ENCODE measurements around the gene DMKN. TPM values are rescaled to one million over a fixed set of nuclear protein-coding genes. Genes with fewer than 3 reads are reported as not detected.

Gene DMKN
- polyA plus RNA-seq, 3 donors: not detected

GRCh38 chr19:35542209-35542608 is 28.8 kb upstream of the DMKN start:
- WGBS (ENCODE audit: insufficient coverage): 100% methylated on average over 4 of the region's 11 CpGs

GRCh38 chr19:35540356-35540927 is 27.0 kb upstream of the DMKN start:
- Mint-ChIP-seq H3K4me1 (peaks cover 13% of the 10 kb centered on the region), H3K4me3 (no peak overlapping the region), H3K9me3 (no peaks in the 10 kb centered on the region), H3K36me3 (peaks cover 7 to 8% of the 10 kb centered on the region in 2 donors), H3K27me3 (ENCODE audit: low read depth in 3 of 3) (peaks cover 2 to 4% (median 2%) of the 10 kb centered on the region in 3 donors), H3K27ac (no peak overlapping the region)
- Histone ChIP-seq H3K27me3 (ENCODE audit: control insufficient read depth in 2 of 2, insufficient read depth in 2 of 2, low read length in 2 of 2) (no peaks in the 10 kb centered on the region), H3K79me2 (ENCODE audit: insufficient read depth, low read length) (no peaks in the 10 kb centered on the region), H3K4me3 (replicated peaks in 1 of 3; ENCODE audit: low read depth in 2 of 3, low read length in 3 of 3) (no peak overlapping the region), H2AFZ (ENCODE audit: insufficient read depth, low read depth, low read length, poor library complexity, severe bottlenecking) (no peak overlapping the region), H3K9ac (ENCODE audit: insufficient read depth, low read length, poor library complexity, severe bottlenecking) (no peak overlapping the region), H3K36me3 (replicated peaks in 1 of 2; ENCODE audit: control insufficient read depth in 1 of 2, insufficient read depth in 2 of 2, low read length in 2 of 2) (no peaks in the 10 kb centered on the region), H4K20me1 (ENCODE audit: insufficient read depth, low read length) (no peaks in the 10 kb centered on the region), H3K4me2 (replicated peaks; ENCODE audit: extremely low read depth, low read length, poor library complexity, severe bottlenecking) (no peak overlapping the region), H3K4me1 (ENCODE audit: control insufficient read depth in 1 of 2, insufficient read depth in 2 of 2, low read length in 2 of 2) (peaks cover 10 to 13% of the 10 kb centered on the region in 2 donors), H3K9me3 (replicated peaks in 1 of 2; ENCODE audit: control insufficient read depth in 1 of 2, insufficient read depth in 1 of 2, low read length in 2 of 2) (no peaks in the 10 kb centered on the region), H3K27ac (ENCODE audit: low read depth in 1 of 2, low read length in 2 of 2) (no peak overlapping the region)
- intact Hi-C loops (cut with micrococcal nuclease): no loop called here
- 61% methylated on average over 3 of the region's 7 CpGs for WGBS (ENCODE audit: insufficient coverage)
- no peak for TF ChIP-seq CTCF (IDR thresholded peaks at IDR 0.05)
- no peak for DNase-seq

More at GRCh38 chr19:35542209-35542608, 28.8 kb upstream of the DMKN start:
- Histone ChIP-seq H3K9ac (ENCODE audit: insufficient read depth, low read length, poor library complexity, severe bottlenecking) (no peak overlapping the region), H3K9me3 (replicated peaks in 1 of 2; ENCODE audit: control insufficient read depth in 1 of 2, insufficient read depth in 1 of 2, low read length in 2 of 2) (no peaks in the 10 kb centered on the region), H3K27ac (ENCODE audit: low read depth in 1 of 2, low read length in 2 of 2) (no peak overlapping the region), H3K36me3 (replicated peaks in 1 of 2; ENCODE audit: control insufficient read depth in 1 of 2, insufficient read depth in 2 of 2, low read length in 2 of 2) (peaks cover 0 to 2% of the 10 kb centered on the region in 2 donors), H4K20me1 (ENCODE audit: insufficient read depth, low read length) (no peaks in the 10 kb centered on the region), H2AFZ (ENCODE audit: insufficient read depth, low read depth, low read length, poor library complexity, severe bottlenecking) (no peak overlapping the region), H3K4me3 (replicated peaks in 1 of 3; ENCODE audit: low read depth in 2 of 3, low read length in 3 of 3) (no peak overlapping the region), H3K27me3 (ENCODE audit: control insufficient read depth in 2 of 2, insufficient read depth in 2 of 2, low read length in 2 of 2) (no peaks in the 10 kb centered on the region), H3K4me1 (ENCODE audit: control insufficient read depth in 1 of 2, insufficient read depth in 2 of 2, low read length in 2 of 2) (peaks cover 21 to 28% of the 10 kb centered on the region in 2 donors), H3K4me2 (replicated peaks; ENCODE audit: extremely low read depth, low read length, poor library complexity, severe bottlenecking) (no peak overlapping the region), H3K79me2 (ENCODE audit: insufficient read depth, low read length) (peaks cover 8% of the 10 kb centered on the region)
- Mint-ChIP-seq H3K9me3 (no peaks in the 10 kb centered on the region), H3K27ac (peak overlapping the region in 1 of 7 donors; percentile 16), H3K36me3 (peaks cover 12 to 13% of the 10 kb centered on the region in 2 donors), H3K4me3 (no peak overlapping the region), H3K4me1 (peaks cover 24% of the 10 kb centered on the region), H3K27me3 (ENCODE audit: low read depth in 3 of 3) (peaks cover 0 to 2% (median 2%) of the 10 kb centered on the region in 3 donors)
- TF ChIP-seq CTCF (IDR thresholded peaks at IDR 0.05): no peak
- intact Hi-C loops (cut with micrococcal nuclease): no loop called here
- DNase-seq: no peak
